CD14-positive monocyte (primary cell): ENCODE measurements around the gene SUV39H1. TPM values are rescaled to one million over a fixed set of nuclear protein-coding genes. Genes with fewer than 3 reads are reported as not detected.

Experiments
- DNase-seq, 3 donors: peaks; one replicate each; pipeline ENCODE4 v3.0.0-alpha.2; 2011 to 2022
- H2AFZ ChIP-seq: 2 replicates; pipeline ENCODE4 v1.6.0; 2012; ENCODE audit warnings: mild to moderate bottlenecking, low read depth, low read length, inconsistent platforms; ENCODE audit not compliant: insufficient read depth, poor library complexity, severe bottlenecking
- H3K27ac ChIP-seq, 2 donors: 1 replicate in 1 of 2; 2 replicates in 1 of 2; pipeline ENCODE4 v1.5.1; 2012 to 2013; ENCODE audit warnings: low read length in 2 of 2, control low read depth in 1 of 2, inconsistent platforms in 1 of 2, low read depth in 1 of 2, mild to moderate bottlenecking in 1 of 2
- H3K27me3 ChIP-seq, 2 donors: one replicate each; pipeline versions ENCODE4 v1.6.0 to v1.6.1; 2011 to 2013; ENCODE audit warnings: low read length in 2 of 2; ENCODE audit not compliant: control insufficient read depth in 2 of 2, insufficient read depth in 2 of 2
- H3K36me3 ChIP-seq, 2 donors: replicated peaks in 1 of 2; 1 replicate in 1 of 2; 2 replicates in 1 of 2; pipeline versions ENCODE4 v1.5.1 to v1.6.1; 2012 to 2013; ENCODE audit warnings: low read length in 2 of 2, control low read depth in 1 of 2, inconsistent platforms in 1 of 2, mild to moderate bottlenecking in 1 of 2; ENCODE audit not compliant: insufficient read depth in 2 of 2, control insufficient read depth in 1 of 2
- H3K4me1 ChIP-seq, 2 donors: 1 replicate in 1 of 2; 2 replicates in 1 of 2; pipeline versions ENCODE4 v1.5.1 to v1.6.1; 2012 to 2013; ENCODE audit warnings: low read length in 2 of 2, control low read depth in 1 of 2, inconsistent platforms in 1 of 2, mild to moderate bottlenecking in 1 of 2, moderate library complexity in 1 of 2; ENCODE audit not compliant: insufficient read depth in 2 of 2, control insufficient read depth in 1 of 2
- H3K4me2 ChIP-seq: replicated peaks from 2 replicates; pipeline ENCODE3; 2012; ENCODE audit warnings: low read length, moderate library complexity, mild to moderate bottlenecking; ENCODE audit not compliant: poor library complexity, severe bottlenecking; ENCODE audit errors: extremely low read depth
- H3K4me3 ChIP-seq, 3 experiments: fragments of 200-600 bp in 1 of 3; sonication (generic) in 1 of 3; replicated peaks in 1 of 3; 1 replicate in 2 of 3; 2 replicates in 1 of 3; pipeline ENCODE4 v1.5.1; 2011 to 2013; ENCODE audit warnings: low read length in 3 of 3, mild to moderate bottlenecking in 3 of 3, control low read depth in 2 of 3, low read depth in 2 of 3, inconsistent platforms in 1 of 3, moderate library complexity in 1 of 3
- H3K79me2 ChIP-seq: 2 replicates; pipeline ENCODE4 v1.6.0; 2012; ENCODE audit warnings: mild to moderate bottlenecking, control low read depth, inconsistent platforms, low read length, moderate library complexity; ENCODE audit not compliant: insufficient read depth
- H3K9ac ChIP-seq: 2 replicates; pipeline ENCODE4 v1.6.0; 2017; ENCODE audit warnings: low read length, mild to moderate bottlenecking; ENCODE audit not compliant: insufficient read depth, poor library complexity, severe bottlenecking
- H3K9me3 ChIP-seq, 2 donors: replicated peaks in 1 of 2; 1 replicate in 1 of 2; 2 replicates in 1 of 2; pipeline versions ENCODE4 v1.5.1 to v1.6.1; 2012 to 2013; ENCODE audit warnings: low read length in 2 of 2, control low read depth in 1 of 2; ENCODE audit not compliant: control insufficient read depth in 1 of 2, insufficient read depth in 1 of 2
- H4K20me1 ChIP-seq: 2 replicates; pipeline ENCODE4 v1.6.0; 2012; ENCODE audit warnings: mild to moderate bottlenecking, low read length, control low read depth, moderate library complexity; ENCODE audit not compliant: insufficient read depth
- H3K27ac Mint-ChIP-seq, 7 donors: one replicate each; pipeline ENCODE4 v1.8.0; 2020; ENCODE audit warnings: mild to moderate bottlenecking in 7 of 7, mixed read lengths in 7 of 7, moderate library complexity in 6 of 7, inconsistent platforms in 2 of 7
- H3K27me3 Mint-ChIP-seq, 3 donors: one replicate each; pipeline ENCODE4 v1.8.0; 2021 to 2022; ENCODE audit warnings: low read depth in 3 of 3, mild to moderate bottlenecking in 3 of 3, mixed read lengths in 3 of 3, moderate library complexity in 3 of 3, inconsistent platforms in 1 of 3
- H3K36me3 Mint-ChIP-seq, 2 donors: one replicate each; pipeline ENCODE4 v1.8.0; 2020; ENCODE audit warnings: mixed read lengths in 2 of 2, inconsistent platforms in 1 of 2, mild to moderate bottlenecking in 1 of 2
- H3K4me1 Mint-ChIP-seq: one replicate; pipeline ENCODE4 v1.8.0; 2020; ENCODE audit warnings: mild to moderate bottlenecking, mixed read lengths
- H3K4me3 Mint-ChIP-seq, 2 donors: one replicate each; pipeline ENCODE4 v1.8.0; 2020; ENCODE audit warnings: mild to moderate bottlenecking in 2 of 2, mixed read lengths in 2 of 2, moderate library complexity in 1 of 2
- H3K9me3 Mint-ChIP-seq, 7 donors: one replicate each; pipeline ENCODE4 v1.8.0; 2020 to 2022; ENCODE audit warnings: mixed read lengths in 7 of 7, mild to moderate bottlenecking in 6 of 7, moderate library complexity in 6 of 7, inconsistent platforms in 2 of 7
- CTCF ChIP-seq: fragments of 200-600 bp; IDR thresholded peaks from one replicate; pipeline ENCODE4 v1.8.0; 2022; ENCODE audit warnings: antibody characterized with exemption, mild to moderate bottlenecking
- WGBS: methylation state at CpG from one replicate; pipeline ENCODE4 v1.1.5; 2013; ENCODE audit warnings: missing lambda C conversion rate; ENCODE audit not compliant: insufficient coverage; 5-methylcytosine and 5-hydroxymethylcytosine counted together
- intact Hi-C, 2 donors: fragments of 100-400 bp; cut with micrococcal nuclease; formaldehyde crosslinking; loops; one replicate each; pipeline versions ENCODE4 v1.15.0 to v1.15.1; 2023
- polyA plus RNA-seq, 3 donors: library from polyadenylated mRNA; depleted of rRNA in 1 of 3; unstranded in 2 of 3; stranded (reverse) in 1 of 3; fragments of 300-500 nt in 2 of 3; fragments of >200 nt in 1 of 3; fragmentation: Illumina TruSeq in 2 of 3; gene quantifications; 1 replicate in 2 of 3; 2 replicates in 1 of 3; pipeline ENCODE4 v1.2.3, GENCODE V29; 2012 to 2021

SUV39H1 gene
- polyA plus RNA-seq, 3 donors: 2.8 to 3.4 (median 2.9) TPM

DNA sequence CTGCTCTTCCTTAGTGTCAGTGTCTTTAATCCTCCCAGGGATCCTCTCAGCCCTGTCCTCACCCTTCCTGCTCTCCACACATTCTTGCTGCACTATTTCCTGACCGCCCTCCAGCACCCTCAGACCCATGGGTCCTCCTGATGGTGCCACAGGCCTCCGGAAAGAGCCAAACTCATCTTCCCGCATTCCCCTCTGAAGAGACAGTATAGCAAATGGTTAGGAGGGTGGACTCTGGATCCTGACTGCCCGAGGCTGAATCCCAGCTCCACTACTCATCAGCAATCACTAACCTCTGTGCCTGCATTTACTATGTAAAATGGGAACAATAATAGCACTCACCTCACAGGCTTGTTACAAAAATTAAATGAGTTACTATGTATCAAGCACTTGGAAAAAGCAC lies 6.2 kb downstream of the SUV39H1 start:
- peaks cover 27 to 76% of the 10 kb centered on the region in 2 donors for H3K36me3 ChIP-seq
- TF ChIP-seq CTCF: no peak
- no peak overlapping the region for H3K4me3 Mint-ChIP-seq

GRCh38 chrX:48703228-48703627 lies 6.7 kb downstream of the SUV39H1 start:
- peak overlapping the region in 1 of 2 donors; percentile 51 for H3K27ac ChIP-seq
- H3K9ac ChIP-seq: no peak overlapping the region
- H3K9me3 ChIP-seq: no peaks in the 10 kb centered on the region
- no peaks in the 10 kb centered on the region for H4K20me1 ChIP-seq
- Mint-ChIP-seq H3K9me3 (peaks cover 0 to 2% (median 0%) of the 10 kb centered on the region in 7 donors), H3K27ac (no peak overlapping the region), H3K4me1 (peaks cover 5% of the 10 kb centered on the region), H3K36me3 (peaks cover 47 to 56% of the 10 kb centered on the region in 2 donors), H3K4me3 (no peak overlapping the region), H3K27me3 (peaks cover 0 to 4% (median 0%) of the 10 kb centered on the region in 3 donors)
- DNase-seq: no peak
- H2AFZ ChIP-seq: no peak overlapping the region
- H3K36me3 ChIP-seq: peaks cover 30 to 81% of the 10 kb centered on the region in 2 donors
- no peak overlapping the region for H3K4me2 ChIP-seq
- 88% methylated on average over 1 of the region's 7 CpGs for WGBS
- H3K4me3 ChIP-seq: no peak overlapping the region
- peaks cover 62% of the 10 kb centered on the region for H3K79me2 ChIP-seq
- no peaks in the 10 kb centered on the region for H3K4me1 ChIP-seq
- intact Hi-C loops: loop anchor here in 1 of 2 donors (10.0 kb wide), 1 partner anchor 102 kb away; the partner anchor contains the start of gene HDAC6
- TF ChIP-seq CTCF: no peak
- no peaks in the 10 kb centered on the region for H3K27me3 ChIP-seq

More for the DNA sequence above, 6.2 kb downstream of the SUV39H1 start:
- peak overlapping the region in 3 of 7 donors; percentile 4 to 84 (median 69) for H3K27ac Mint-ChIP-seq
- intact Hi-C loops: loop anchor here in 1 of 2 donors (10.0 kb wide), 1 partner anchor 102 kb away; the partner anchor contains the start of gene HDAC6
- Histone ChIP-seq H2AFZ (no peak overlapping the region), H3K9ac (no peak overlapping the region), H3K79me2 (peaks cover 67% of the 10 kb centered on the region), H3K27ac (peak overlapping the region in 1 of 2 donors; percentile 51), H3K27me3 (no peaks in the 10 kb centered on the region), H3K4me2 (no peak overlapping the region), H3K9me3 (no peaks in the 10 kb centered on the region), H4K20me1 (no peaks in the 10 kb centered on the region), H3K4me1 (no peaks in the 10 kb centered on the region), H3K4me3 (no peak overlapping the region)
- peaks cover 0 to 4% (median 0%) of the 10 kb centered on the region in 3 donors for H3K27me3 Mint-ChIP-seq
- WGBS: no CpG with 5 or more reads among the region's 4 CpGs
- H3K4me1 Mint-ChIP-seq: peaks cover 5% of the 10 kb centered on the region
- H3K9me3 Mint-ChIP-seq: peaks cover 0 to 4% (median 0%) of the 10 kb centered on the region in 7 donors
- peaks cover 46 to 55% of the 10 kb centered on the region in 2 donors for H3K36me3 Mint-ChIP-seq
- DNase-seq: no peak
